ENCODE data around the gene GGT6.

DNA sequence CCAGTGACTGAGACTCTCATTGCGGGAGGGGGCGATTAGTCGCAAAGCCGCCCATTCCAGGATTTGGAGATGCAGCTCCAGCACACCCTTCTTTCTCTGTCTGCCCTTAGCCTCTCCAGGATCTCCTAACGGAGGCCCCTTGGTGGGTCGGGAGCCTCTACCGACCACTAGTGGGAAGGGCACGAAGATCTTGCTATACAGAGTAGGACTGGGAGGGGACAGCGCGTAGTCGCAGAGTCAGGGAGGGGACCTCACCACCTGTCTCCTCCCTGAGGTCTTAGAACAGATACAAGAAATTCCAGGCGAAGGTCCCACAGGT lies 23.4 kb upstream of the GGT6 start:
- TF ChIP-seq, protein P1, sequence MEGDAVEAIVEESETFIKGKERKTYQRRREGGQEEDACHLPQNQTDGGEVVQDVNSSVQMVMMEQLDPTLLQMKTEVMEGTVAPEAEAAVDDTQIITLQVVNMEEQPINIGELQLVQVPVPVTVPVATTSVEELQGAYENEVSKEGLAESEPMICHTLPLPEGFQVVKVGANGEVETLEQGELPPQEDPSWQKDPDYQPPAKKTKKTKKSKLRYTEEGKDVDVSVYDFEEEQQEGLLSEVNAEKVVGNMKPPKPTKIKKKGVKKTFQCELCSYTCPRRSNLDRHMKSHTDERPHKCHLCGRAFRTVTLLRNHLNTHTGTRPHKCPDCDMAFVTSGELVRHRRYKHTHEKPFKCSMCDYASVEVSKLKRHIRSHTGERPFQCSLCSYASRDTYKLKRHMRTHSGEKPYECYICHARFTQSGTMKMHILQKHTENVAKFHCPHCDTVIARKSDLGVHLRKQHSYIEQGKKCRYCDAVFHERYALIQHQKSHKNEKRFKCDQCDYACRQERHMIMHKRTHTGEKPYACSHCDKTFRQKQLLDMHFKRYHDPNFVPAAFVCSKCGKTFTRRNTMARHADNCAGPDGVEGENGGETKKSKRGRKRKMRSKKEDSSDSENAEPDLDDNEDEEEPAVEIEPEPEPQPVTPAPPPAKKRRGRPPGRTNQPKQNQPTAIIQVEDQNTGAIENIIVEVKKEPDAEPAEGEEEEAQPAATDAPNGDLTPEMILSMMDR (IDR thresholded peaks at IDR 0.05) = peak in 2 of 4 experiments; percentile 33 to 39
- no peak for TF ChIP-seq POLR2A (IDR thresholded peaks at IDR 0.05)
